ENCODE measurements around the gene ZNF428.

The ZNF428 gene

GRCh38 chr19:43572171-43572588 lies 47.2 kb downstream of the ZNF428 start:
- DNase-seq (ENCODE audit: low read depth) = no peak
- TF ChIP-seq CTCF (conservative IDR thresholded peaks at IDR 0.05; ENCODE audit: low read depth, low read length) = no peak
- H3K4me3 ChIP-seq (ENCODE audit: low read depth, low read length) = no peak overlapping the region

- H3K4me3 ChIP-seq (ENCODE audit: low read depth, low read length) = no peak overlapping the region
- no peak for DNase-seq (ENCODE audit: low read depth)
- no peak for TF ChIP-seq CTCF (conservative IDR thresholded peaks at IDR 0.05; ENCODE audit: low read depth, low read length)
Measured at GRCh38 chr19:43570174-43570791, 49.1 kb downstream of the ZNF428 start.

GRCh38 chr19:43569657-43570056 lies 49.8 kb downstream of the ZNF428 start:
- H3K4me3 ChIP-seq (ENCODE audit: low read depth, low read length) = no peak overlapping the region
- no peak for TF ChIP-seq CTCF (conservative IDR thresholded peaks at IDR 0.05; ENCODE audit: low read depth, low read length)

GRCh38 chr19:43564800-43565199 lies 54.6 kb downstream of the ZNF428 start:
- TF ChIP-seq CTCF (conservative IDR thresholded peaks at IDR 0.05; ENCODE audit: low read depth, low read length) = no peak
- H3K4me3 ChIP-seq (ENCODE audit: low read depth, low read length) = no peak overlapping the region
- peak; percentile 30 for DNase-seq (ENCODE audit: low read depth)

More at GRCh38 chr19:43569657-43570056, 49.8 kb downstream of the ZNF428 start:
- DNase-seq (ENCODE audit: low read depth) = no peak

- DNase-seq (ENCODE audit: low read depth) = no peak
- H3K4me3 ChIP-seq (ENCODE audit: low read depth, low read length) = no peak overlapping the region
- no peak for TF ChIP-seq CTCF (conservative IDR thresholded peaks at IDR 0.05; ENCODE audit: low read depth, low read length)
Measured at GRCh38 chr19:43563816-43564457, 55.5 kb downstream of the ZNF428 start.

GRCh38 chr19:43562698-43563241 lies 56.7 kb downstream of the ZNF428 start:
- DNase-seq (ENCODE audit: low read depth) = peak; percentile 89
- H3K4me3 ChIP-seq (ENCODE audit: low read depth, low read length) = no peak overlapping the region
- no peak for TF ChIP-seq CTCF (conservative IDR thresholded peaks at IDR 0.05; ENCODE audit: low read depth, low read length)

All from choroid plexus epithelial cell (primary cell).